ENCODE results near the gene CCDC141.

CCDC141 gene

GRCh38 chr2:178911039-178911438 is 138.9 kb downstream of the CCDC141 start:
- Histone ChIP-seq H3K79me2 (ENCODE audit: control insufficient read depth, low read length) (no peaks in the 10 kb centered on the region), H3K9me3 (ENCODE audit: control insufficient read depth, insufficient read depth, low read length) (no peaks in the 10 kb centered on the region), H3K4me1 (ENCODE audit: control insufficient read depth, low read length) (peaks cover 11% of the 10 kb centered on the region), H3K27ac (ENCODE audit: low read depth, low read length) (no peak overlapping the region), H3K4me2 (ENCODE audit: low read length) (no peak overlapping the region), H3F3A (ENCODE audit: control insufficient read depth, insufficient read depth) (no peaks in the 10 kb centered on the region), H3K9me2 (replicated peaks; ENCODE audit: control insufficient read depth, low read length) (no peaks in the 10 kb centered on the region), H3K4me3 (ENCODE audit: low read length) (no peak overlapping the region), H3K36me3 (ENCODE audit: control insufficient read depth, low read length) (no peaks in the 10 kb centered on the region), H3K27me3 (ENCODE audit: control insufficient read depth, low read length) (no peaks in the 10 kb centered on the region), H4K20me1 (ENCODE audit: control insufficient read depth, insufficient read depth, low read depth, low read length) (no peaks in the 10 kb centered on the region)
- TF ChIP-seq, protein P1, sequence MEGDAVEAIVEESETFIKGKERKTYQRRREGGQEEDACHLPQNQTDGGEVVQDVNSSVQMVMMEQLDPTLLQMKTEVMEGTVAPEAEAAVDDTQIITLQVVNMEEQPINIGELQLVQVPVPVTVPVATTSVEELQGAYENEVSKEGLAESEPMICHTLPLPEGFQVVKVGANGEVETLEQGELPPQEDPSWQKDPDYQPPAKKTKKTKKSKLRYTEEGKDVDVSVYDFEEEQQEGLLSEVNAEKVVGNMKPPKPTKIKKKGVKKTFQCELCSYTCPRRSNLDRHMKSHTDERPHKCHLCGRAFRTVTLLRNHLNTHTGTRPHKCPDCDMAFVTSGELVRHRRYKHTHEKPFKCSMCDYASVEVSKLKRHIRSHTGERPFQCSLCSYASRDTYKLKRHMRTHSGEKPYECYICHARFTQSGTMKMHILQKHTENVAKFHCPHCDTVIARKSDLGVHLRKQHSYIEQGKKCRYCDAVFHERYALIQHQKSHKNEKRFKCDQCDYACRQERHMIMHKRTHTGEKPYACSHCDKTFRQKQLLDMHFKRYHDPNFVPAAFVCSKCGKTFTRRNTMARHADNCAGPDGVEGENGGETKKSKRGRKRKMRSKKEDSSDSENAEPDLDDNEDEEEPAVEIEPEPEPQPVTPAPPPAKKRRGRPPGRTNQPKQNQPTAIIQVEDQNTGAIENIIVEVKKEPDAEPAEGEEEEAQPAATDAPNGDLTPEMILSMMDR (IDR thresholded peaks at IDR 0.05; ENCODE audit: low read depth, low read length, poor library complexity, severe bottlenecking), result no peak
- TF ChIP-seq EZH2phosphoT487 (IDR thresholded peaks at IDR 0.05; ENCODE audit: borderline replicate concordance, low read length), result no peak

- Histone ChIP-seq H3K27ac (ENCODE audit: low read depth, low read length) (no peak overlapping the region), H3K4me1 (ENCODE audit: control insufficient read depth, low read length) (peaks cover 11% of the 10 kb centered on the region), H3K36me3 (ENCODE audit: control insufficient read depth, low read length) (no peaks in the 10 kb centered on the region), H3K4me3 (ENCODE audit: low read length) (no peak overlapping the region), H3K9me3 (ENCODE audit: control insufficient read depth, insufficient read depth, low read length) (no peaks in the 10 kb centered on the region), H4K20me1 (ENCODE audit: control insufficient read depth, insufficient read depth, low read depth, low read length) (no peaks in the 10 kb centered on the region), H3K9me2 (replicated peaks; ENCODE audit: control insufficient read depth, low read length) (no peaks in the 10 kb centered on the region), H3K79me2 (ENCODE audit: control insufficient read depth, low read length) (no peaks in the 10 kb centered on the region), H3K27me3 (ENCODE audit: control insufficient read depth, low read length) (no peaks in the 10 kb centered on the region), H3F3A (ENCODE audit: control insufficient read depth, insufficient read depth) (no peaks in the 10 kb centered on the region), H3K4me2 (ENCODE audit: low read length) (no peak overlapping the region)
- TF ChIP-seq, protein P1 (IDR thresholded peaks at IDR 0.05; ENCODE audit: low read depth, low read length, poor library complexity, severe bottlenecking), result no peak
- TF ChIP-seq EZH2phosphoT487 (IDR thresholded peaks at IDR 0.05; ENCODE audit: borderline replicate concordance, low read length), result no peak
Measured at GRCh38 chr2:178910005-178910404, 139.9 kb downstream of the CCDC141 start.

DNA sequence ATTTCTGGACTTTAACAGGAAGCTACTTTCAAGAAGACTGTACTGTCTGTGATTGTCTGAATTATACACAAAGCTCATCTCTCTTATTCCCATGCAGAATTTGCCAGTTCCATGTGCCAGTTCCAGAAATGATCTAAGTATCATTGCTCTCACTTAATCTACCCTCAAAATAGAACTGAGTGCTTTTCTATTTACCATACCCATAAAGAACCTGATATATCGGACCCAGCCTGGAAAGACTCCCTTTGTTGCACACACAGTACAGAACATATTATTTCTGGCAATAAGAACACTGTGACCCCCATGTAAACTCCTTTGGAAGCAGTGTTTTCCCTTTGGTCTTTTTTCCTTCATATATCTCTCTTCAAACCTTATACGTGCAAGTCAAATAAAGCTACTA is 140.4 kb downstream of the CCDC141 start:
- Histone ChIP-seq H4K20me1 (ENCODE audit: control insufficient read depth, insufficient read depth, low read depth, low read length) (no peaks in the 10 kb centered on the region), H3K79me2 (ENCODE audit: control insufficient read depth, low read length) (no peaks in the 10 kb centered on the region), H3K4me2 (ENCODE audit: low read length) (no peak overlapping the region), H3K4me1 (ENCODE audit: control insufficient read depth, low read length) (peaks cover 11% of the 10 kb centered on the region), H3K9me2 (replicated peaks; ENCODE audit: control insufficient read depth, low read length) (no peaks in the 10 kb centered on the region), H3F3A (ENCODE audit: control insufficient read depth, insufficient read depth) (no peaks in the 10 kb centered on the region), H3K36me3 (ENCODE audit: control insufficient read depth, low read length) (no peaks in the 10 kb centered on the region), H3K4me3 (ENCODE audit: low read length) (no peak overlapping the region), H3K27ac (ENCODE audit: low read depth, low read length) (no peak overlapping the region), H3K9me3 (ENCODE audit: control insufficient read depth, insufficient read depth, low read length) (no peaks in the 10 kb centered on the region), H3K27me3 (ENCODE audit: control insufficient read depth, low read length) (no peaks in the 10 kb centered on the region)
- TF ChIP-seq, protein P1 (IDR thresholded peaks at IDR 0.05; ENCODE audit: low read depth, low read length, poor library complexity, severe bottlenecking), result no peak
- TF ChIP-seq EZH2phosphoT487 (IDR thresholded peaks at IDR 0.05; ENCODE audit: borderline replicate concordance, low read length), result no peak

GRCh38 chr2:178908810-178909209 is 141.1 kb downstream of the CCDC141 start:
- Histone ChIP-seq H3K79me2 (ENCODE audit: control insufficient read depth, low read length) (no peaks in the 10 kb centered on the region), H3K4me2 (ENCODE audit: low read length) (no peak overlapping the region), H3K36me3 (ENCODE audit: control insufficient read depth, low read length) (no peaks in the 10 kb centered on the region), H4K20me1 (ENCODE audit: control insufficient read depth, insufficient read depth, low read depth, low read length) (no peaks in the 10 kb centered on the region), H3K27ac (ENCODE audit: low read depth, low read length) (no peak overlapping the region), H3K9me3 (ENCODE audit: control insufficient read depth, insufficient read depth, low read length) (no peaks in the 10 kb centered on the region), H3F3A (ENCODE audit: control insufficient read depth, insufficient read depth) (no peaks in the 10 kb centered on the region), H3K4me1 (ENCODE audit: control insufficient read depth, low read length) (peaks cover 11% of the 10 kb centered on the region), H3K9me2 (replicated peaks; ENCODE audit: control insufficient read depth, low read length) (no peaks in the 10 kb centered on the region), H3K4me3 (ENCODE audit: low read length) (no peak overlapping the region), H3K27me3 (ENCODE audit: control insufficient read depth, low read length) (no peaks in the 10 kb centered on the region)
- TF ChIP-seq, protein P1 (IDR thresholded peaks at IDR 0.05; ENCODE audit: low read depth, low read length, poor library complexity, severe bottlenecking), result no peak
